HG02763 (cell line): ENCODE measurements around the gene CD86.
"Not testable (repeated sequence)": the region's sequence is repeated elsewhere in the genome, so short reads cannot be mapped to it uniquely, and the experiment has no call there.

ENCODE experiments used
- ATAC-seq: cut with Tn5 transposase; IDR thresholded peaks from one replicate; pipeline ENCODE4 v1.9.1; 2021; ENCODE audit warnings: mild to moderate bottlenecking, moderate library complexity; ENCODE audit not compliant: unreplicated experiment

CD86 gene

GRCh38 chr3:122055215-122055614 is at the start of gene CD86:
Gene CD86, plus strand, starts transcription at chr3:122055362. Its CDS starts 128 bp downstream, at chr3:122055490.
- ATAC-seq: peak; percentile 86

GRCh38 chr3:122006267-122006666 is 48.9 kb upstream of the CD86 start:
- ATAC-seq: no peak

- ATAC-seq: no peak
These were observed 47.0 kb upstream of the CD86 start for GRCh38 chr3:122008166-122008565.

GRCh38 chr3:122010506-122010905 is 44.7 kb upstream of the CD86 start:
- ATAC-seq: no peak

- ATAC-seq: no peak
These were observed 43.8 kb upstream of the CD86 start for GRCh38 chr3:122011396-122011795.

- no peak for ATAC-seq
These were observed 42.3 kb upstream of the CD86 start for GRCh38 chr3:122012821-122013220.

- ATAC-seq: no peak
These were observed 41.7 kb upstream of the CD86 start for GRCh38 chr3:122013448-122013925.

- peak; percentile 87 for ATAC-seq
These were observed 40.4 kb upstream of the CD86 start for GRCh38 chr3:122014741-122015140.

- ATAC-seq: no peak
These were observed 35.7 kb upstream of the CD86 start for GRCh38 chr3:122019493-122019892.

GRCh38 chr3:122021037-122021436 is 34.1 kb upstream of the CD86 start:
- no peak for ATAC-seq

- peak; percentile 47 for ATAC-seq
These were observed 33.3 kb upstream of the CD86 start, which contains the start of gene ILDR1 for GRCh38 chr3:122021811-122022401. Gene ILDR1, minus strand, starts transcription at chr3:122022247. Its CDS starts 170 bp downstream, at chr3:122022077.

GRCh38 chr3:122023335-122023910 is 31.7 kb upstream of the CD86 start:
- ATAC-seq: no peak

- ATAC-seq: no peak
These were observed 30.4 kb upstream of the CD86 start for GRCh38 chr3:122024800-122025199.

- ATAC-seq: peak; percentile 75
These were observed 29.9 kb upstream of the CD86 start for GRCh38 chr3:122025296-122025695.

GRCh38 chr3:122030381-122031122 is 24.6 kb upstream of the CD86 start:
- ATAC-seq: peak; percentile 64

GRCh38 chr3:122031123-122031468 is 24.1 kb upstream of the CD86 start:
- ATAC-seq: peak; percentile 27

- no peak for ATAC-seq
These were observed 22.6 kb upstream of the CD86 start for GRCh38 chr3:122032531-122032930.

GRCh38 chr3:122033023-122033422 is 22.1 kb upstream of the CD86 start:
- no peak for ATAC-seq

- not testable (repeated sequence) for ATAC-seq
These were observed 7.9 kb upstream of the CD86 start for GRCh38 chr3:122047296-122047695.

- not testable (repeated sequence) for ATAC-seq
These were observed 7.4 kb upstream of the CD86 start for GRCh38 chr3:122047773-122048172.

GRCh38 chr3:122052968-122053367 is 2.2 kb upstream of the CD86 start:
- no peak for ATAC-seq

- ATAC-seq: no peak
These were observed 2.5 kb downstream of the CD86 start for GRCh38 chr3:122057671-122058070.
